GM23338 (cell line): ENCODE results near the gene BMPR1B. TPM values are rescaled to one million over a fixed set of nuclear protein-coding genes. Genes with fewer than 3 reads are reported as not detected.

Experiments
- ATAC-seq: fragments of 200-7000 bp; cut with Tn5 transposase; 3 replicates; pipeline ENCODE4 v1.9.1; 2020
- DNase-seq: peaks from one replicate; pipeline ENCODE4 v3.0.0-alpha.2; 2015; ENCODE audit warnings: low spot score
- H2AFZ ChIP-seq: fragments of 200-600 bp; sonication (generic); 2 replicates; pipeline ENCODE4 v1.8.0; 2016; ENCODE audit warnings: antibody characterized with exemption, mild to moderate bottlenecking, moderate library complexity
- H3F3A ChIP-seq: fragments of 200-600 bp; sonication (generic); replicated peaks from 2 replicates; pipeline ENCODE4 v1.8.0; 2017; ENCODE audit warnings: antibody characterized with exemption, mixed run types, low read depth
- H3K27ac ChIP-seq: fragments of 200-600 bp; sonication (generic); 2 replicates; pipeline ENCODE4 v1.6.1; 2016; ENCODE audit warnings: low read depth
- H3K27me3 ChIP-seq: fragments of 200-600 bp; sonication (generic); 2 replicates; pipeline ENCODE4 v1.8.0; 2016; ENCODE audit warnings: mild to moderate bottlenecking, mixed run types, moderate library complexity; ENCODE audit not compliant: insufficient read depth
- H3K36me3 ChIP-seq: fragments of 200-600 bp; sonication (generic); 2 replicates; pipeline ENCODE4 v1.8.0; 2016; ENCODE audit warnings: mild to moderate bottlenecking; ENCODE audit not compliant: insufficient read depth
- H3K4me1 ChIP-seq: fragments of 200-600 bp; sonication (generic); 2 replicates; pipeline ENCODE4 v1.8.0; 2016; ENCODE audit warnings: mild to moderate bottlenecking, moderate library complexity; ENCODE audit not compliant: insufficient read depth
- H3K4me2 ChIP-seq: fragments of 200-600 bp; sonication (generic); 2 replicates; pipeline ENCODE4 v1.7.1; 2017; ENCODE audit warnings: mixed run types
- H3K4me3 ChIP-seq: fragments of 200-600 bp; sonication (generic); 2 replicates; pipeline ENCODE4 v1.6.1; 2016; ENCODE audit warnings: mixed run types
- H3K79me2 ChIP-seq: fragments of 200-600 bp; sonication (generic); replicated peaks from 2 replicates; pipeline ENCODE4 v1.8.0; 2017; ENCODE audit warnings: mild to moderate bottlenecking; ENCODE audit not compliant: insufficient read depth
- H3K9me2 ChIP-seq: fragments of 200-600 bp; sonication (generic); 2 replicates; pipeline ENCODE4 v1.8.0; 2017; ENCODE audit not compliant: insufficient read depth
- H4K20me1 ChIP-seq: fragments of 200-600 bp; sonication (generic); replicated peaks from 2 replicates; pipeline ENCODE4 v1.8.0; 2017; ENCODE audit warnings: mild to moderate bottlenecking; ENCODE audit not compliant: insufficient read depth
- H3K27ac Mint-ChIP-seq: 2 replicates; pipeline ENCODE4 v1.8.0; 2020; ENCODE audit warnings: inconsistent platforms, mild to moderate bottlenecking, moderate library complexity, mixed read lengths
- H3K27me3 Mint-ChIP-seq: 3 replicates; pipeline ENCODE4 v1.8.0; 2022; ENCODE audit warnings: low read depth, mild to moderate bottlenecking, moderate library complexity, mixed read lengths, inconsistent platforms; ENCODE audit not compliant: insufficient read depth, poor library complexity
- H3K36me3 Mint-ChIP-seq: 3 replicates; pipeline ENCODE4 v1.8.0; 2021; ENCODE audit warnings: low read depth, mild to moderate bottlenecking, inconsistent platforms, moderate library complexity, mixed read lengths
- H3K4me1 Mint-ChIP-seq: 3 replicates; pipeline ENCODE4 v1.8.0; 2020; ENCODE audit warnings: mild to moderate bottlenecking, inconsistent platforms, mixed read lengths
- H3K4me3 Mint-ChIP-seq: 3 replicates; pipeline ENCODE4 v1.8.0; 2021; ENCODE audit warnings: moderate library complexity, mild to moderate bottlenecking, inconsistent platforms, mixed read lengths
- H3K9me3 Mint-ChIP-seq: 3 replicates; pipeline ENCODE4 v1.8.0; 2020; ENCODE audit warnings: moderate library complexity, mild to moderate bottlenecking, inconsistent platforms, mixed read lengths
- CREB1 ChIP-seq: fragments of 250-450 bp; sonication (Bioruptor Pico); IDR thresholded peaks from 2 replicates; pipeline ENCODE4 v1.5.0; 2020; ENCODE audit warnings: low read depth, mild to moderate bottlenecking, moderate library complexity
- ETS1 ChIP-seq: IDR thresholded peaks from 2 replicates; pipeline ENCODE4 v1.6.1; 2016; ENCODE audit warnings: antibody characterized with exemption
- EZH2 ChIP-seq: fragments of 200-600 bp; sonication (generic); IDR thresholded peaks from one replicate; pipeline ENCODE4 v1.8.0; 2017; ENCODE audit warnings: antibody characterized with exemption, mild to moderate bottlenecking, low read depth; ENCODE audit not compliant: unreplicated experiment
- EZH2phosphoT487 ChIP-seq: fragments of 200-600 bp; sonication (generic); IDR thresholded peaks from one replicate; pipeline ENCODE4 v1.8.1; 2018; ENCODE audit warnings: antibody characterized with exemption; ENCODE audit not compliant: unreplicated experiment
- JUNB ChIP-seq: IDR thresholded peaks from one replicate; pipeline ENCODE4 v1.6.1; 2016; ENCODE audit warnings: antibody characterized with exemption; ENCODE audit not compliant: unreplicated experiment
- NANOG ChIP-seq: IDR thresholded peaks from 2 replicates; pipeline ENCODE4 v1.6.1; 2016; ENCODE audit warnings: antibody characterized with exemption, borderline replicate concordance
- POLR2AphosphoS5 ChIP-seq: IDR thresholded peaks from 2 replicates; pipeline ENCODE4 v1.6.1; 2016; ENCODE audit warnings: antibody characterized with exemption, low read depth
- REST ChIP-seq: IDR thresholded peaks from one replicate; pipeline ENCODE4 v1.6.1; 2018; ENCODE audit warnings: antibody characterized with exemption; ENCODE audit not compliant: unreplicated experiment
- STAT1 ChIP-seq: IDR thresholded peaks from one replicate; pipeline ENCODE4 v1.6.1; 2016; ENCODE audit warnings: antibody characterized with exemption; ENCODE audit not compliant: unreplicated experiment
- ZNF114 ChIP-seq: fragments of 250-450 bp; sonication (Bioruptor Pico); IDR thresholded peaks from 2 replicates; pipeline ENCODE4 v1.5.0; 2020; ENCODE audit warnings: mild to moderate bottlenecking, moderate library complexity
- ZNF331 ChIP-seq: fragments of 250-450 bp; sonication (Bioruptor Pico); IDR thresholded peaks from 2 replicates; pipeline ENCODE4 v1.5.0; 2020; ENCODE audit warnings: low read depth, mild to moderate bottlenecking, moderate library complexity
- polyA plus RNA-seq: library from polyadenylated mRNA; unstranded; fragments of >200 nt; fragmentation: Nextera tagmentation; extraction: Ambion mirVana; gene quantifications from 2 replicates; pipeline ENCODE4 v1.2.1, GENCODE V29; 2016
- total RNA-seq: library from RNA; depleted of rRNA; stranded (reverse); fragments of >200 nt; shearing (Covaris generic); gene quantifications from 2 replicates; pipeline ENCODE4 v1.2.3, GENCODE V29; 2014
- TF ChIP-seq, protein P1 (sequence below), 2 experiments: fragments of 200-600 bp in 1 of 2; sonication (generic) in 1 of 2; conservative IDR thresholded peaks; 2 replicates each; pipeline versions ENCODE4 v1.5.1 to v1.6.1; 2016 to 2017; ENCODE audit warnings: antibody characterized with exemption in 2 of 2, low read depth in 2 of 2, mild to moderate bottlenecking in 2 of 2, moderate library complexity in 1 of 2
- TF ChIP-seq, protein P2 (sequence below): fragments of 250-450 bp; sonication (Bioruptor Pico); IDR thresholded peaks from 2 replicates; pipeline ENCODE4 v1.5.0; 2020; ENCODE audit warnings: mild to moderate bottlenecking, moderate library complexity

The BMPR1B gene
- total and polyA plus RNA-seq, 2 experiments from 2014 or later = 0.48 to 1.0 TPM

GRCh38 chr4:94762326-94762725, 4.6 kb downstream of the BMPR1B start:
- Mint-ChIP-seq H3K4me1 (peaks cover 10% of the 10 kb centered on the region), H3K27ac (no peak overlapping the region), H3K27me3 (peaks cover 23% of the 10 kb centered on the region), H3K9me3 (no peaks in the 10 kb centered on the region), H3K36me3 (no peaks in the 10 kb centered on the region), H3K4me3 (no peak overlapping the region)
- DNase-seq (no peak), ATAC-seq (no peak)
- Histone ChIP-seq H3K79me2 (no peaks in the 10 kb centered on the region), H4K20me1 (no peaks in the 10 kb centered on the region), H3K4me3 (no peak overlapping the region), H3F3A (peaks cover 4% of the 10 kb centered on the region; the same call in 1 of the 2 replicates), H3K4me1 (peaks cover 5% of the 10 kb centered on the region; the same call in 1 of the 2 replicates), H3K4me2 (no peak overlapping the region), H3K36me3 (no peaks in the 10 kb centered on the region), H3K27ac (no peak overlapping the region), H2AFZ (no peak overlapping the region), H3K27me3 (peaks cover 32% of the 10 kb centered on the region), H3K9me2 (no peaks in the 10 kb centered on the region)
- TF ChIP-seq JUNB (no peak), EZH2phosphoT487 (no peak), ZNF114 (CRISPR knock-in tag) (no peak), ETS1 (no peak), REST (no peak), CREB1 (CRISPR knock-in tag) (no peak), STAT1 (no peak), EZH2 (no peak), NANOG (no peak), ZNF331 (CRISPR knock-in tag) (no peak), POLR2AphosphoS5 (no peak)
- TF ChIP-seq, protein P1, sequence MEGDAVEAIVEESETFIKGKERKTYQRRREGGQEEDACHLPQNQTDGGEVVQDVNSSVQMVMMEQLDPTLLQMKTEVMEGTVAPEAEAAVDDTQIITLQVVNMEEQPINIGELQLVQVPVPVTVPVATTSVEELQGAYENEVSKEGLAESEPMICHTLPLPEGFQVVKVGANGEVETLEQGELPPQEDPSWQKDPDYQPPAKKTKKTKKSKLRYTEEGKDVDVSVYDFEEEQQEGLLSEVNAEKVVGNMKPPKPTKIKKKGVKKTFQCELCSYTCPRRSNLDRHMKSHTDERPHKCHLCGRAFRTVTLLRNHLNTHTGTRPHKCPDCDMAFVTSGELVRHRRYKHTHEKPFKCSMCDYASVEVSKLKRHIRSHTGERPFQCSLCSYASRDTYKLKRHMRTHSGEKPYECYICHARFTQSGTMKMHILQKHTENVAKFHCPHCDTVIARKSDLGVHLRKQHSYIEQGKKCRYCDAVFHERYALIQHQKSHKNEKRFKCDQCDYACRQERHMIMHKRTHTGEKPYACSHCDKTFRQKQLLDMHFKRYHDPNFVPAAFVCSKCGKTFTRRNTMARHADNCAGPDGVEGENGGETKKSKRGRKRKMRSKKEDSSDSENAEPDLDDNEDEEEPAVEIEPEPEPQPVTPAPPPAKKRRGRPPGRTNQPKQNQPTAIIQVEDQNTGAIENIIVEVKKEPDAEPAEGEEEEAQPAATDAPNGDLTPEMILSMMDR (conservative IDR thresholded peaks at IDR 0.05; ENCODE audit: low read depth in 2 of 2) = no peak
- TF ChIP-seq, protein P2, sequence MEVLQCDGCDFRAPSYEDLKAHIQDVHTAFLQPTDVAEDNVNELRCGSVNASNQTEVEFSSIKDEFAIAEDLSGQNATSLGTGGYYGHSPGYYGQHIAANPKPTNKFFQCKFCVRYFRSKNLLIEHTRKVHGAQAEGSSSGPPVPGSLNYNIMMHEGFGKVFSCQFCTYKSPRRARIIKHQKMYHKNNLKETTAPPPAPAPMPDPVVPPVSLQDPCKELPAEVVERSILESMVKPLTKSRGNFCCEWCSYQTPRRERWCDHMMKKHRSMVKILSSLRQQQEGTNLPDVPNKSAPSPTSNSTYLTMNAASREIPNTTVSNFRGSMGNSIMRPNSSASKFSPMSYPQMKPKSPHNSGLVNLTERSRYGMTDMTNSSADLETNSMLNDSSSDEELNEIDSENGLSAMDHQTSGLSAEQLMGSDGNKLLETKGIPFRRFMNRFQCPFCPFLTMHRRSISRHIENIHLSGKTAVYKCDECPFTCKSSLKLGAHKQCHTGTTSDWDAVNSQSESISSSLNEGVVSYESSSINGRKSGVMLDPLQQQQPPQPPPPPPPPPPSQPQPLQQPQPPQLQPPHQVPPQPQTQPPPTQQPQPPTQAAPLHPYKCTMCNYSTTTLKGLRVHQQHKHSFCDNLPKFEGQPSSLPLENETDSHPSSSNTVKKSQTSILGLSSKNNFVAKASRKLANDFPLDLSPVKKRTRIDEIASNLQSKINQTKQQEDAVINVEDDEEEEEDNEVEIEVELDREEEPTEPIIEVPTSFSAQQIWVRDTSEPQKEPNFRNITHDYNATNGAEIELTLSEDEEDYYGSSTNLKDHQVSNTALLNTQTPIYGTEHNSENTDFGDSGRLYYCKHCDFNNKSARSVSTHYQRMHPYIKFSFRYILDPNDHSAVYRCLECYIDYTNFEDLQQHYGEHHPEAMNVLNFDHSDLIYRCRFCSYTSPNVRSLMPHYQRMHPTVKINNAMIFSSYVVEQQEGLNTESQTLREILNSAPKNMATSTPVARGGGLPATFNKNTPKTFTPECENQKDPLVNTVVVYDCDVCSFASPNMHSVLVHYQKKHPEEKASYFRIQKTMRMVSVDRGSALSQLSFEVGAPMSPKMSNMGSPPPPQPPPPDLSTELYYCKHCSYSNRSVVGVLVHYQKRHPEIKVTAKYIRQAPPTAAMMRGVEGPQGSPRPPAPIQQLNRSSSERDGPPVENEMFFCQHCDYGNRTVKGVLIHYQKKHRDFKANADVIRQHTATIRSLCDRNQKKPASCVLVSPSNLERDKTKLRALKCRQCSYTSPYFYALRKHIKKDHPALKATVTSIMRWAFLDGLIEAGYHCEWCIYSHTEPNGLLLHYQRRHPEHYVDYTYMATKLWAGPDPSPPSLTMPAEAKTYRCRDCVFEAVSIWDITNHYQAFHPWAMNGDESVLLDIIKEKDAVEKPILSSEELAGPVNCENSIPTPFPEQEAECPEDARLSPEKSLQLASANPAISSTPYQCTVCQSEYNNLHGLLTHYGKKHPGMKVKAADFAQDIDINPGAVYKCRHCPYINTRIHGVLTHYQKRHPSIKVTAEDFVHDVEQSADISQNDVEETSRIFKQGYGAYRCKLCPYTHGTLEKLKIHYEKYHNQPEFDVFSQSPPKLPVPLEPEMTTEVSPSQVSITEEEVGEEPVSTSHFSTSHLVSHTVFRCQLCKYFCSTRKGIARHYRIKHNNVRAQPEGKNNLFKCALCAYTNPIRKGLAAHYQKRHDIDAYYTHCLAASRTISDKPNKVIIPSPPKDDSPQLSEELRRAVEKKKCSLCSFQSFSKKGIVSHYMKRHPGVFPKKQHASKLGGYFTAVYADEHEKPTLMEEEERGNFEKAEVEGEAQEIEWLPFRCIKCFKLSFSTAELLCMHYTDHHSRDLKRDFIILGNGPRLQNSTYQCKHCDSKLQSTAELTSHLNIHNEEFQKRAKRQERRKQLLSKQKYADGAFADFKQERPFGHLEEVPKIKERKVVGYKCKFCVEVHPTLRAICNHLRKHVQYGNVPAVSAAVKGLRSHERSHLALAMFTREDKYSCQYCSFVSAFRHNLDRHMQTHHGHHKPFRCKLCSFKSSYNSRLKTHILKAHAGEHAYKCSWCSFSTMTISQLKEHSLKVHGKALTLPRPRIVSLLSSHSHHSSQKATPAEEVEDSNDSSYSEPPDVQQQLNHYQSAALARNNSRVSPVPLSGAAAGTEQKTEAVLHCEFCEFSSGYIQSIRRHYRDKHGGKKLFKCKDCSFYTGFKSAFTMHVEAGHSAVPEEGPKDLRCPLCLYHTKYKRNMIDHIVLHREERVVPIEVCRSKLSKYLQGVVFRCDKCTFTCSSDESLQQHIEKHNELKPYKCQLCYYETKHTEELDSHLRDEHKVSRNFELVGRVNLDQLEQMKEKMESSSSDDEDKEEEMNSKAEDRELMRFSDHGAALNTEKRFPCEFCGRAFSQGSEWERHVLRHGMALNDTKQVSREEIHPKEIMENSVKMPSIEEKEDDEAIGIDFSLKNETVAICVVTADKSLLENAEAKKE (CRISPR knock-in tag) = no peak
